Fibroblast of lung (primary cell): ENCODE measurements around the gene MCAT. TPM values are rescaled to one million over a fixed set of nuclear protein-coding genes. Genes with fewer than 3 reads are reported as not detected.
A peak's percentile ranks its signal among the peaks of the same experiment; 100 is the strongest.

ENCODE experiments used
- DNase-seq, 2 donors: peaks; one replicate each; pipeline versions ENCODE4 v3.0.0 to v3.0.0-alpha.2; 2010; ENCODE audit warnings: low read depth in 2 of 2
- H2AFZ ChIP-seq: 2 replicates; pipeline ENCODE4 v1.5.1; 2012; ENCODE audit warnings: low read length, control low read depth, inconsistent platforms
- H3K27ac ChIP-seq: 2 replicates; pipeline ENCODE4 v1.5.1; 2011; ENCODE audit warnings: low read length, control low read depth; ENCODE audit not compliant: insufficient read depth
- H3K27me3 ChIP-seq: 2 replicates; pipeline ENCODE4 v1.5.1; 2011; ENCODE audit warnings: mild to moderate bottlenecking, low read length; ENCODE audit not compliant: control insufficient read depth, insufficient read depth
- H3K36me3 ChIP-seq: 2 replicates; pipeline ENCODE4 v1.5.1; 2011; ENCODE audit warnings: low read length; ENCODE audit not compliant: control insufficient read depth, insufficient read depth
- H3K4me1 ChIP-seq: 2 replicates; pipeline ENCODE4 v1.5.1; 2011; ENCODE audit warnings: low read length; ENCODE audit not compliant: control insufficient read depth, insufficient read depth; ENCODE audit errors: extremely low read depth
- H3K4me2 ChIP-seq: 2 replicates; pipeline ENCODE4 v1.5.1; 2011; ENCODE audit warnings: low read length, control low read depth; ENCODE audit not compliant: insufficient read depth; ENCODE audit errors: extremely low read depth
- H3K4me3 ChIP-seq, 4 experiments: fragments of 200-600 bp in 1 of 4; sonication (generic) in 1 of 4; replicated peaks in 1 of 4; 2 replicates each; pipeline ENCODE4 v1.5.1; 2011 to 2016; ENCODE audit warnings: low read length in 4 of 4, low read depth in 3 of 4, mild to moderate bottlenecking in 3 of 4, control low read depth in 2 of 4, inconsistent platforms in 1 of 4, mixed read lengths in 1 of 4; ENCODE audit not compliant: insufficient read depth in 1 of 4; ENCODE audit errors: control extremely low read depth in 1 of 4
- H3K79me2 ChIP-seq: 2 replicates; pipeline ENCODE4 v1.5.1; 2012; ENCODE audit warnings: mild to moderate bottlenecking, low read length, inconsistent platforms; ENCODE audit not compliant: control insufficient read depth, insufficient read depth
- H3K9ac ChIP-seq: 2 replicates; pipeline ENCODE4 v1.5.1; 2011; ENCODE audit warnings: mild to moderate bottlenecking, low read length, control low read depth; ENCODE audit not compliant: insufficient read depth
- H3K9me3 ChIP-seq: 2 replicates; pipeline ENCODE4 v1.5.1; 2012; ENCODE audit warnings: low read depth, low read length; ENCODE audit not compliant: control insufficient read depth, insufficient read depth
- H4K20me1 ChIP-seq: 2 replicates; pipeline ENCODE4 v1.5.1; 2011; ENCODE audit warnings: low read length; ENCODE audit not compliant: control insufficient read depth, insufficient read depth; ENCODE audit errors: extremely low read depth
- CTCF ChIP-seq, 2 donors: IDR thresholded peaks in 1 of 2; conservative IDR thresholded peaks in 1 of 2; 1 replicate in 1 of 2; 2 replicates in 1 of 2; pipeline ENCODE4 v1.5.1; 2011 to 2012; ENCODE audit warnings: low read length in 2 of 2, control low read depth in 1 of 2, inconsistent platforms in 1 of 2, low read depth in 1 of 2, mild to moderate bottlenecking in 1 of 2
- EZH2 ChIP-seq: IDR thresholded peaks from 2 replicates; pipeline ENCODE4 v1.5.1; 2012; ENCODE audit warnings: low read length, control low read depth, mild to moderate bottlenecking; ENCODE audit errors: missing control alignments
- polyA plus RNA-seq, 2 donors: library from polyadenylated mRNA; depleted of rRNA in 1 of 2; stranded (reverse) in 1 of 2; unstranded in 1 of 2; fragments of >200 nt; gene quantifications; 2 replicates each; pipeline ENCODE4 v1.2.1, GENCODE V29; 2011 to 2012; ENCODE audit warnings: missing spikeins in 1 of 2
- total RNA-seq: library from RNA; depleted of rRNA; stranded (reverse); fragments of >200 nt; gene quantifications from 2 replicates; pipeline ENCODE4 v1.2.1, GENCODE V29; 2014

The MCAT gene
- total and polyA plus RNA-seq, 2 donors (not counting 1 experiment from before 2014, with no cell fraction given): 8.4 to 9.3 TPM

DNA sequence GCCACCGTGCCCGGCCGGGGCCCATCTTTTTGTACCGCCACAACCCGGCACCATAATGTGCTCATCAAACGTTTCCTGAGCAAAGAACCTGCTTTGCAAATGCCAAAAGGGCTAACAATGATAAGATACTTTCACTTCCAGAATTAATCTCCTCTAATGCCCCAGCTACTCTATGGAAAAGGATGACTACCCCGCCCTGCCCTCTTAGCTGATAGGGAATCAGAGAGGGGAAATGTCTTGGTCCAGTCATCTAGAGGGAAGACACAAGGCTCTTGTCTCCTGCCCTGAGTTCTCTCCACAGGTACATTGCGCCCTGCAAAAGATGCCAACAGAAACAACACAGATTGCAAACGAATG is 54.6 kb downstream of the MCAT start:
- no peaks in the 10 kb centered on the region for H4K20me1 ChIP-seq
- H3K79me2 ChIP-seq: no peaks in the 10 kb centered on the region
- no peaks in the 10 kb centered on the region for H3K36me3 ChIP-seq
- TF ChIP-seq EZH2 (no peak), CTCF (conservative IDR thresholded peaks at IDR 0.05 in 1 of 2, IDR thresholded peaks at IDR 0.05 in 1 of 2; ENCODE audit: low read depth in 1 of 2, low read length in 2 of 2) (no peak)
- H3K9ac ChIP-seq: peak overlapping the region; percentile 55
- H3K4me2 ChIP-seq: peak overlapping the region; percentile 99
- peaks cover 2% of the 10 kb centered on the region for H3K4me1 ChIP-seq
- H2AFZ ChIP-seq: peak overlapping the region; percentile 97
- H3K27me3 ChIP-seq: no peaks in the 10 kb centered on the region
- no peaks in the 10 kb centered on the region for H3K9me3 ChIP-seq
- H3K4me3 ChIP-seq: peak overlapping the region; percentile 79 to 95 (median 83)
- no peak for DNase-seq
- H3K27ac ChIP-seq: peak overlapping the region; percentile 63

GRCh38 chr22:43085658-43086606 is 57.3 kb downstream of the MCAT start:
- Histone ChIP-seq H3K36me3 (no peaks in the 10 kb centered on the region), H4K20me1 (no peaks in the 10 kb centered on the region), H3K4me1 (peaks cover 2% of the 10 kb centered on the region), H2AFZ (no peak overlapping the region), H3K4me3 (no peak overlapping the region), H3K9ac (no peak overlapping the region), H3K27ac (no peak overlapping the region), H3K4me2 (no peak overlapping the region), H3K9me3 (no peaks in the 10 kb centered on the region), H3K79me2 (no peaks in the 10 kb centered on the region), H3K27me3 (no peaks in the 10 kb centered on the region)
- TF ChIP-seq EZH2 (no peak), CTCF (conservative IDR thresholded peaks at IDR 0.05 in 1 of 2, IDR thresholded peaks at IDR 0.05 in 1 of 2; ENCODE audit: low read depth in 1 of 2, low read length in 2 of 2) (no peak)
- no peak for DNase-seq

Other genes starting within 250 kb of the MCAT start
- gene PACSIN2, start 128.2 kb downstream of the MCAT start, total RNA-seq: 25.4 and 30.1 TPM in 2 replicates
- 41.4 and 55.3 TPM in 2 replicates for gene PACSIN2, start 128.2 kb downstream of the MCAT start, polyA plus RNA-seq
- 13.4 and 15.7 TPM in 2 replicates for gene TTLL1, start 54.0 kb downstream of the MCAT start, total RNA-seq
- gene TTLL1, start 54.0 kb downstream of the MCAT start, polyA plus RNA-seq: 11.7 and 15.8 TPM in 2 replicates
- gene BIK, start 32.6 kb downstream of the MCAT start, total RNA-seq: not detected in 2 replicates
- not detected in 2 replicates for gene BIK, start 32.6 kb downstream of the MCAT start, polyA plus RNA-seq
- 179 and 243 TPM in 2 replicates for gene TSPO, start 8.2 kb upstream of the MCAT start, total RNA-seq
- gene TSPO, start 8.2 kb upstream of the MCAT start, polyA plus RNA-seq: 47.5 and 67.1 TPM in 2 replicates
- gene TTLL12, start 43.7 kb upstream of the MCAT start, total RNA-seq: 14.7 and 18.0 TPM in 2 replicates
- 6.0 and 8.6 TPM in 2 replicates for gene TTLL12, start 43.7 kb upstream of the MCAT start, polyA plus RNA-seq
- gene SCUBE1, start 200.0 kb upstream of the MCAT start, total RNA-seq: 0.17 and 0.51 TPM in 2 replicates
- gene SCUBE1, start 200.0 kb upstream of the MCAT start, polyA plus RNA-seq: not detected in 2 replicates